GM12878 (cell line): ENCODE data around the gene STK39.

Experiments used
- CHD1 ChIP-seq: IDR thresholded peaks from 2 replicates; pipeline ENCODE4 v1.6.1; 2012; ENCODE audit warnings: low read depth, low read length, improper control_type of control experiment
- ESRRA ChIP-seq: IDR thresholded peaks from 2 replicates; pipeline ENCODE4 v1.6.1; 2012; ENCODE audit warnings: mild to moderate bottlenecking, low read length, improper control_type of control experiment
- NFXL1 ChIP-seq: fragments of 450-650 bp; IDR thresholded peaks from 2 replicates; pipeline ENCODE4 v1.6.1; 2017; ENCODE audit warnings: antibody characterized with exemption, mild to moderate bottlenecking, borderline replicate concordance
- NR2C1 ChIP-seq: fragments of 450-650 bp; IDR thresholded peaks from 2 replicates; pipeline ENCODE4 v1.6.1; 2017; ENCODE audit warnings: antibody characterized with exemption, mild to moderate bottlenecking, moderate library complexity
- POLR2A ChIP-seq: IDR thresholded peaks from 2 replicates; pipeline ENCODE4 v1.6.1; 2011; ENCODE audit warnings: low read depth, mild to moderate bottlenecking, low read length
- POLR2AphosphoS2 ChIP-seq: IDR thresholded peaks from 2 replicates; pipeline ENCODE4 v1.6.1; 2011; ENCODE audit warnings: low read depth, mild to moderate bottlenecking, low read length, improper control_type of control experiment, moderate library complexity
- SIN3A ChIP-seq: IDR thresholded peaks from 2 replicates; pipeline ENCODE4 v1.6.1; 2012; ENCODE audit warnings: low read depth, low read length, improper control_type of control experiment
- SMC3 ChIP-seq: IDR thresholded peaks from 2 replicates; pipeline ENCODE4 v1.6.1; 2011; ENCODE audit warnings: low read length, improper control_type of control experiment, borderline replicate concordance
- ZNF207 ChIP-seq: fragments of 450-650 bp; IDR thresholded peaks from 2 replicates; pipeline ENCODE4 v1.6.1; 2014; ENCODE audit warnings: antibody characterized with exemption, mild to moderate bottlenecking, borderline replicate concordance
- ZZZ3 ChIP-seq: IDR thresholded peaks from 2 replicates; pipeline ENCODE4 v1.6.1; 2011; ENCODE audit warnings: low read depth; ENCODE audit not compliant: control insufficient read depth, insufficient read length
- TF ChIP-seq, protein P1 (sequence below), 3 experiments: IDR thresholded peaks in 2 of 3; conservative IDR thresholded peaks in 1 of 3; 2 replicates each; pipeline ENCODE4 v1.5.1; 2011; ENCODE audit warnings: low read depth in 3 of 3, low read length in 3 of 3, mild to moderate bottlenecking in 3 of 3, control low read depth in 2 of 3, moderate library complexity in 2 of 3, inconsistent platforms in 1 of 3, mixed read lengths in 1 of 3; ENCODE audit not compliant: control insufficient read depth in 2 of 3, insufficient read depth in 1 of 3; ENCODE audit errors: extremely low read depth in 1 of 3
- TF ChIP-seq, protein P2 (sequence below): IDR thresholded peaks from 2 replicates; pipeline ENCODE4 v1.6.1; 2011; ENCODE audit warnings: low read depth, low read length, improper control_type of control experiment, borderline replicate concordance
- TF ChIP-seq, protein P3 (sequence below): fragments of 450-650 bp; IDR thresholded peaks from 2 replicates; pipeline ENCODE4 v1.6.1; 2014; ENCODE audit warnings: mild to moderate bottlenecking

DNA sequence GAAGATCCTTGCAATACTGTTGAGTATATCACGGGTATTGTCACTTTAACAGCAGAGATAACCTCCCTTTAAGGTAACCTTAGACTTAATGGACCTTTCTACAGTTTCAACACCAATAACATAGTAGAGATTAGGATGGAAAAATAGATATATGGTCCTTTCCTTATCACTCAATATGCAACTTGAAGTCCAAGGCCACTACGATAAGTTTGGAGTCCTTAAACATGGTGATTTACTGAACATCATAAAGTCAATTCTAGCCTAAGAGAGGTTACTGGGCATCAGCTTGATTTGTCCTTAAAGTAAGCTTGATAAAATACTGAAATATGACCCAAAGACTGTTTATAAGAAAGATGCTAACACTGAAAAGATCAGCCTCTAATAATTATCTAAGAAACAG lies 203.2 kb downstream of the STK39 start:
- TF ChIP-seq, protein P1, sequence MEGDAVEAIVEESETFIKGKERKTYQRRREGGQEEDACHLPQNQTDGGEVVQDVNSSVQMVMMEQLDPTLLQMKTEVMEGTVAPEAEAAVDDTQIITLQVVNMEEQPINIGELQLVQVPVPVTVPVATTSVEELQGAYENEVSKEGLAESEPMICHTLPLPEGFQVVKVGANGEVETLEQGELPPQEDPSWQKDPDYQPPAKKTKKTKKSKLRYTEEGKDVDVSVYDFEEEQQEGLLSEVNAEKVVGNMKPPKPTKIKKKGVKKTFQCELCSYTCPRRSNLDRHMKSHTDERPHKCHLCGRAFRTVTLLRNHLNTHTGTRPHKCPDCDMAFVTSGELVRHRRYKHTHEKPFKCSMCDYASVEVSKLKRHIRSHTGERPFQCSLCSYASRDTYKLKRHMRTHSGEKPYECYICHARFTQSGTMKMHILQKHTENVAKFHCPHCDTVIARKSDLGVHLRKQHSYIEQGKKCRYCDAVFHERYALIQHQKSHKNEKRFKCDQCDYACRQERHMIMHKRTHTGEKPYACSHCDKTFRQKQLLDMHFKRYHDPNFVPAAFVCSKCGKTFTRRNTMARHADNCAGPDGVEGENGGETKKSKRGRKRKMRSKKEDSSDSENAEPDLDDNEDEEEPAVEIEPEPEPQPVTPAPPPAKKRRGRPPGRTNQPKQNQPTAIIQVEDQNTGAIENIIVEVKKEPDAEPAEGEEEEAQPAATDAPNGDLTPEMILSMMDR (IDR thresholded peaks at IDR 0.05 in 2 of 3, conservative IDR thresholded peaks at IDR 0.05 in 1 of 3; ENCODE audit: control insufficient read depth in 2 of 3, extremely low read depth in 1 of 3, insufficient read depth in 1 of 3, low read depth in 3 of 3, low read length in 3 of 3): no peak
- TF ChIP-seq ZZZ3 (no peak), SIN3A (no peak), POLR2A (no peak), CHD1 (no peak), NFXL1 (no peak), SMC3 (no peak), ESRRA (no peak), NR2C1 (no peak), ZNF207 (no peak), POLR2AphosphoS2 (no peak)
- TF ChIP-seq, protein P2, sequence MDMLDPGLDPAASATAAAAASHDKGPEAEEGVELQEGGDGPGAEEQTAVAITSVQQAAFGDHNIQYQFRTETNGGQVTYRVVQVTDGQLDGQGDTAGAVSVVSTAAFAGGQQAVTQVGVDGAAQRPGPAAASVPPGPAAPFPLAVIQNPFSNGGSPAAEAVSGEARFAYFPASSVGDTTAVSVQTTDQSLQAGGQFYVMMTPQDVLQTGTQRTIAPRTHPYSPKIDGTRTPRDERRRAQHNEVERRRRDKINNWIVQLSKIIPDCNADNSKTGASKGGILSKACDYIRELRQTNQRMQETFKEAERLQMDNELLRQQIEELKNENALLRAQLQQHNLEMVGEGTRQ: no peak
- TF ChIP-seq, protein P3, sequence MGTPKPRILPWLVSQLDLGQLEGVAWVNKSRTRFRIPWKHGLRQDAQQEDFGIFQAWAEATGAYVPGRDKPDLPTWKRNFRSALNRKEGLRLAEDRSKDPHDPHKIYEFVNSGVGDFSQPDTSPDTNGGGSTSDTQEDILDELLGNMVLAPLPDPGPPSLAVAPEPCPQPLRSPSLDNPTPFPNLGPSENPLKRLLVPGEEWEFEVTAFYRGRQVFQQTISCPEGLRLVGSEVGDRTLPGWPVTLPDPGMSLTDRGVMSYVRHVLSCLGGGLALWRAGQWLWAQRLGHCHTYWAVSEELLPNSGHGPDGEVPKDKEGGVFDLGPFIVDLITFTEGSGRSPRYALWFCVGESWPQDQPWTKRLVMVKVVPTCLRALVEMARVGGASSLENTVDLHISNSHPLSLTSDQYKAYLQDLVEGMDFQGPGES: no peak
